Astrocyte (in vitro differentiated cells and primary cell): ENCODE data around the gene ZNF587. TPM values are rescaled to one million over a fixed set of nuclear protein-coding genes. Genes with fewer than 3 reads are reported as not detected.
"Not testable (repeated sequence)": the region's sequence is repeated elsewhere in the genome, so short reads cannot be mapped to it uniquely, and the experiment has no call there.

ENCODE experiments used
- DNase-seq: peaks from one replicate; pipeline ENCODE4 v3.0.0-alpha.2; 2010; ENCODE audit warnings: low read depth
- FAIRE-seq: peaks from 2 replicates; lab custom pipeline; 2011; peaks lifted over from hg19 to GRCh38; lab: Jason Lieb, UNC
- H2AFZ ChIP-seq: 2 replicates; pipeline ENCODE4 v1.6.0; 2012; ENCODE audit warnings: low read depth, low read length, inconsistent platforms
- H3K27ac ChIP-seq: 2 replicates; pipeline ENCODE4 v1.5.1; 2011; ENCODE audit warnings: low read depth, low read length, inconsistent platforms
- H3K27me3 ChIP-seq: 2 replicates; pipeline ENCODE4 v1.6.0; 2011; ENCODE audit warnings: low read length, inconsistent platforms; ENCODE audit not compliant: insufficient read depth
- H3K36me3 ChIP-seq: 2 replicates; pipeline ENCODE4 v1.5.1; 2011; ENCODE audit warnings: low read length, inconsistent platforms; ENCODE audit not compliant: insufficient read depth
- H3K4me1 ChIP-seq: 2 replicates; pipeline ENCODE4 v1.5.1; 2011; ENCODE audit warnings: low read length, inconsistent platforms; ENCODE audit not compliant: insufficient read depth
- H3K4me2 ChIP-seq: 2 replicates; pipeline ENCODE4 v1.6.0; 2012; ENCODE audit warnings: low read length, inconsistent platforms
- H3K4me3 ChIP-seq: 2 replicates; pipeline ENCODE4 v1.5.1; 2011; ENCODE audit warnings: low read depth, mild to moderate bottlenecking, low read length, inconsistent platforms; ENCODE audit not compliant: insufficient read depth
- H3K79me2 ChIP-seq: 2 replicates; pipeline ENCODE4 v1.6.0; 2012; ENCODE audit warnings: mild to moderate bottlenecking, low read length, inconsistent platforms; ENCODE audit not compliant: insufficient read depth
- H3K9ac ChIP-seq: 2 replicates; pipeline ENCODE4 v1.6.0; 2012; ENCODE audit warnings: mild to moderate bottlenecking, low read length, inconsistent platforms
- H3K9me3 ChIP-seq: 2 replicates; pipeline ENCODE4 v1.5.1; 2012; ENCODE audit warnings: low read depth, mild to moderate bottlenecking, low read length, inconsistent platforms; ENCODE audit not compliant: insufficient read depth
- H4K20me1 ChIP-seq: 2 replicates; pipeline ENCODE4 v1.6.0; 2012; ENCODE audit warnings: low read length, inconsistent platforms; ENCODE audit not compliant: insufficient read depth
- H3K27ac Mint-ChIP-seq: one replicate; pipeline ENCODE4 v1.8.0; 2021; ENCODE audit warnings: mild to moderate bottlenecking, mixed read lengths; ENCODE audit not compliant: unreplicated experiment
- H3K27me3 Mint-ChIP-seq: one replicate; pipeline ENCODE4 v1.8.0; 2021; ENCODE audit warnings: low read depth, mixed read lengths; ENCODE audit not compliant: unreplicated experiment
- H3K36me3 Mint-ChIP-seq: one replicate; pipeline ENCODE4 v1.8.0; 2021; ENCODE audit warnings: low read depth, mixed read lengths; ENCODE audit not compliant: unreplicated experiment
- H3K4me1 Mint-ChIP-seq: one replicate; pipeline ENCODE4 v1.8.0; 2021; ENCODE audit warnings: low read depth, mixed read lengths; ENCODE audit not compliant: unreplicated experiment
- H3K4me3 Mint-ChIP-seq: one replicate; pipeline ENCODE4 v1.8.0; 2021; ENCODE audit warnings: mild to moderate bottlenecking, moderate library complexity, mixed read lengths; ENCODE audit not compliant: unreplicated experiment
- H3K9me3 Mint-ChIP-seq: one replicate; pipeline ENCODE4 v1.8.0; 2021; ENCODE audit warnings: mild to moderate bottlenecking, mixed read lengths; ENCODE audit not compliant: unreplicated experiment
- EZH2 ChIP-seq: IDR thresholded peaks from 2 replicates; pipeline ENCODE4 v1.6.1; 2012; ENCODE audit warnings: mild to moderate bottlenecking, low read length, inconsistent platforms; ENCODE audit not compliant: insufficient read depth
- total RNA-seq: library from RNA; stranded (reverse); gene quantifications from 2 replicates; pipeline ENCODE4 v1.2.1, GENCODE V29; 2021
- TF ChIP-seq, protein P1 (sequence below): IDR thresholded peaks from 2 replicates; pipeline ENCODE4 v1.5.1; 2011; ENCODE audit warnings: low read depth, mild to moderate bottlenecking, inconsistent platforms, low read length, moderate library complexity; ENCODE audit not compliant: insufficient read depth

Gene ZNF587
- total RNA-seq, 1 donor from 2014 or later: 37.4 TPM

DNA sequence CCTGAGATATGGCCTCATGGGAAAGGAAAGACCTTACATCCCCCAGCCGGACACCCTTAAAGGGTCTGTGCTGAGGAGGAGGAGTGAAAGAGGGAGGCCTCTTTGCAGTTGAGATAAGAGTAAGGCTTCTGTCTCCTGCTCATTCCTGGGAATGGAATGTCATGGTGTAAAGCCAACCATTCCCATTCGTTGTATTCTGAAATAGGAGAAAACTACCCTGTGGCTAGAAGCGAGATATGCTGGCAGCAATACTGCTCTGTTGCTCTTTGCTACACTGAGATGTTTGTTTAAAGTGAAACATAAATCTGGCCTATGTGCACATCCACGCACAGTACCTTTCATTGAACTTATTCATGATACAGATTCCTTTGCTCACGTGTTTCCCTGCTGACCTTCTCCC lies 20.3 kb upstream of the ZNF587 start:
- no peaks in the 10 kb centered on the region for H3K27me3 ChIP-seq
- peaks cover 2% of the 10 kb centered on the region for H3K36me3 ChIP-seq
- Mint-ChIP-seq H3K4me3 (peak overlapping the region; percentile 87), H3K36me3 (peaks cover 13% of the 10 kb centered on the region), H3K27me3 (no peaks in the 10 kb centered on the region), H3K9me3 (no peaks in the 10 kb centered on the region), H3K27ac (peak overlapping the region; percentile 87), H3K4me1 (peaks cover 29% of the 10 kb centered on the region)
- no peak for TF ChIP-seq EZH2
- TF ChIP-seq, protein P1, sequence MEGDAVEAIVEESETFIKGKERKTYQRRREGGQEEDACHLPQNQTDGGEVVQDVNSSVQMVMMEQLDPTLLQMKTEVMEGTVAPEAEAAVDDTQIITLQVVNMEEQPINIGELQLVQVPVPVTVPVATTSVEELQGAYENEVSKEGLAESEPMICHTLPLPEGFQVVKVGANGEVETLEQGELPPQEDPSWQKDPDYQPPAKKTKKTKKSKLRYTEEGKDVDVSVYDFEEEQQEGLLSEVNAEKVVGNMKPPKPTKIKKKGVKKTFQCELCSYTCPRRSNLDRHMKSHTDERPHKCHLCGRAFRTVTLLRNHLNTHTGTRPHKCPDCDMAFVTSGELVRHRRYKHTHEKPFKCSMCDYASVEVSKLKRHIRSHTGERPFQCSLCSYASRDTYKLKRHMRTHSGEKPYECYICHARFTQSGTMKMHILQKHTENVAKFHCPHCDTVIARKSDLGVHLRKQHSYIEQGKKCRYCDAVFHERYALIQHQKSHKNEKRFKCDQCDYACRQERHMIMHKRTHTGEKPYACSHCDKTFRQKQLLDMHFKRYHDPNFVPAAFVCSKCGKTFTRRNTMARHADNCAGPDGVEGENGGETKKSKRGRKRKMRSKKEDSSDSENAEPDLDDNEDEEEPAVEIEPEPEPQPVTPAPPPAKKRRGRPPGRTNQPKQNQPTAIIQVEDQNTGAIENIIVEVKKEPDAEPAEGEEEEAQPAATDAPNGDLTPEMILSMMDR: no peak
- H3K79me2 ChIP-seq: peaks cover 78% of the 10 kb centered on the region
- H3K27ac ChIP-seq: no peak overlapping the region
- no peaks in the 10 kb centered on the region for H3K4me1 ChIP-seq
- H2AFZ ChIP-seq: no peak overlapping the region
- DNase-seq (peak; percentile 41), FAIRE-seq (no peak)
- H4K20me1 ChIP-seq: peaks cover 42% of the 10 kb centered on the region
- no peak overlapping the region for H3K4me3 ChIP-seq
- no peak overlapping the region for H3K9ac ChIP-seq
- H3K9me3 ChIP-seq: no peaks in the 10 kb centered on the region
- peak overlapping the region; percentile 84 for H3K4me2 ChIP-seq

DNA sequence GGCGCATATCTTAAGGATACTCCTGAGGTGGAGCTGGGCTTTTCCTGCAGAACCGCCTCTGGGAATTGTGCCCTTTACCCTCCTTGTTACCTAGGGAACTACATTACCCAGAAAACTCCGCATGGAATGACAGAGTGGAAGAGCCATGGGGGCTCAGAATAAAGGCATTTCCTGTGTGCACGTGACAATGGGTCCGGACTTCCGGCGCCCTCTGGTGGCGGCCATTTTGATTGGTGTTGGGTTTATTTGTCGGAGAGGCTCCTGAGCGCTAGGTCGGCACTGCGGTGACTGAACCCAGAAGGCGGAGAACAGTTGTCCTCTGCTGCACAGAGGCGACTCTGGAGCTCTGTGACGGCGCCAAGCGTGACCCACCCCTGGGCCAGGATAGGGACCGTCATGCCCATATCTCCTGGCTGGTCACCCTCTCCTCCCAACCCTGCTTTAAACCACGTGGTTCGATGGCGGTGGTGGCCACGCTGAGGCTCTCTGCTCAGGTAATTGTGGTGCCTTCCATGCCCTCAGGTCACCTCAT lies 19.5 kb upstream of the ZNF587 start, which contains the start of gene ZNF587B:
TSS of gene ZNF587B (plus strand) at position 229 of the 532 bp plus-strand sequence. CDS start at position 459, 230 bp downstream.
- DNase-seq (peak; percentile 44), FAIRE-seq (peak; percentile 9)
- peaks cover 39% of the 10 kb centered on the region for H4K20me1 ChIP-seq
- peak within 1 kb of the TSS; percentile 61 for H3K4me3 ChIP-seq
- H3K79me2 ChIP-seq: peaks cover 70% of the 10 kb centered on the region
- no peaks in the 10 kb centered on the region for H3K4me1 ChIP-seq
- H3K27ac ChIP-seq: peak within 1 kb of the TSS; percentile 65
- H3K4me3 Mint-ChIP-seq: peak within 1 kb of the TSS; percentile 87
- no peaks in the 10 kb centered on the region for H3K36me3 ChIP-seq
- TF ChIP-seq, protein P1: no peak
- no peak for TF ChIP-seq EZH2
- H3K9me3 ChIP-seq: no peaks in the 10 kb centered on the region
- no peaks in the 10 kb centered on the region for H3K9me3 Mint-ChIP-seq
- peak within 1 kb of the TSS; percentile 72 for H3K9ac ChIP-seq
- H3K4me1 Mint-ChIP-seq: peaks cover 29% of the 10 kb centered on the region
- no peaks in the 10 kb centered on the region for H3K27me3 Mint-ChIP-seq
- peak within 1 kb of the TSS; percentile 78 for H2AFZ ChIP-seq
- peak within 1 kb of the TSS; percentile 84 for H3K4me2 ChIP-seq
- no peaks in the 10 kb centered on the region for H3K27me3 ChIP-seq
- peaks cover 13% of the 10 kb centered on the region for H3K36me3 Mint-ChIP-seq
- H3K27ac Mint-ChIP-seq: peak within 1 kb of the TSS; percentile 87

DNA sequence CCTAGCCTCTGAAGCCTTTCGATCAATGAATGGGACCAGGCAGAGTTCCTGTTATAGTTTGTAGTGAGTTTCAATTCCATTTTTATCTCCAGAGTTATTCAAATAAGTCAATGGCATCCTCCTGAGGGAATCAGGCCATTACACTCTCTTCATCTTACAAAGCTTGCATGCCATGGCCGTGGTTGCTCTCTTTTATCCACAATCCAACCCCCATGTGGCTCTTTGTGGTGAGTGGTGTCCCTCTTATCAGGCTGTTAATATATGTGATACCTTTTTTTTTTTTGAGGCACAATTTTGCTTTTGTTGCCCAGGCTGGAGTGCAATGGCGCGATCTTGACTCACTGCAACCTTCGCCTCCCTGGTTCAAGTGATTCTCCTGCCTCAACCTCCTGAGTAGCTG lies 12.7 kb upstream of the ZNF587 start:
- H3K27ac Mint-ChIP-seq, H3K4me2 ChIP-seq, H3K27me3 ChIP-seq, H3K9me3 Mint-ChIP-seq, H3K9me3 ChIP-seq, H3K4me1 ChIP-seq, H3K27ac ChIP-seq, FAIRE-seq, H3K4me3 Mint-ChIP-seq, DNase-seq, H3K9ac ChIP-seq, H3K4me3 ChIP-seq, H2AFZ ChIP-seq, H3K27me3 Mint-ChIP-seq: not testable (repeated sequence)
- Histone ChIP-seq H3K79me2 (peaks cover 61% of the 10 kb centered on the region), H4K20me1 (peaks cover 38% of the 10 kb centered on the region), H3K36me3 (peaks cover 14% of the 10 kb centered on the region)
- Mint-ChIP-seq H3K36me3 (peaks cover 18% of the 10 kb centered on the region), H3K4me1 (peaks cover 27% of the 10 kb centered on the region)

DNA sequence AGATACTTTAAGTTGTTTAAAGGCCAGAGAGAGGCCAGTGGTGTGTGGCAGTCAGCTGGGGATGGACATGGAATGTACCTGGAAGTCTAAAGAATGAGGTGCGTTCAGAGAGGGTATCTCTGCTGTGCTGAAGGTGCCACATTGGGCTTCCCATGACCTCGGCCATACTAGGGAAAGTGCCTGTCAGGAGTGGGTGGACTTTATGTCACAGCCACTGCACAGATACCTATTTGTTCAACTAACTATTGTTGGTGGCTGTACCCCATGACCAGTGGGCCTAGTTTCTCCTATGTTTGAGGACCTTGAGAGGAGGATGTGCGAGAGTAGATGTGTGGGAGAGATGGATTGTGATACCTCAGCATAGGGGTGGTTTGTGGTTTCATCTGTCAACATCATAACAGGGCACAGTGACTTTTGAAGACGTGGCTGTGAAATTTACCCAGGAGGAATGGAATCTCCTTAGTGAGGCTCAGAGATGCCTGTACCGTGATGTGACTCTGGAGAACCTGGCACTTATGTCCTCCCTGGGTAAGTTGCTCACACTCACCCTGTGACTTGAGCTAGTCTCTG lies 11.0 kb upstream of the ZNF587 start:
- not testable (repeated sequence) for H3K9ac ChIP-seq, FAIRE-seq, H2AFZ ChIP-seq, H3K4me3 ChIP-seq, H3K4me1 ChIP-seq, DNase-seq, H3K4me3 Mint-ChIP-seq, H3K9me3 Mint-ChIP-seq, H3K27ac ChIP-seq, H3K27me3 ChIP-seq, H3K27me3 Mint-ChIP-seq, H3K9me3 ChIP-seq, H3K4me2 ChIP-seq
- Histone ChIP-seq H4K20me1 (peaks cover 44% of the 10 kb centered on the region), H3K36me3 (peaks cover 25% of the 10 kb centered on the region), H3K79me2 (peaks cover 68% of the 10 kb centered on the region)
- Mint-ChIP-seq H3K36me3 (peaks cover 24% of the 10 kb centered on the region), H3K27ac (peak overlapping the region; percentile 58), H3K4me1 (peaks cover 24% of the 10 kb centered on the region)
